ENCODE data around the gene C20orf144.
A peak's percentile ranks its signal among the peaks of the same experiment; 100 is the strongest.

The C20orf144 gene

GRCh38 chr20:33666293-33667244, 4.4 kb downstream of the C20orf144 start, which contains the start of gene ACTL10:
Gene ACTL10 (plus strand): TSS chr20:33666943. CDS start chr20:33667498, 555 bp downstream.
- peak; percentile 97 for DNase-seq (ENCODE audit: low read depth)

GRCh38 chr20:33667245-33667675, 5.1 kb downstream of the C20orf144 start:
- no peak for DNase-seq (ENCODE audit: low read depth)

GRCh38 chr20:33667676-33668465, 5.7 kb downstream of the C20orf144 start:
- DNase-seq (ENCODE audit: low read depth): no peak

- no peak for DNase-seq (ENCODE audit: low read depth)
Observed at GRCh38 chr20:33668466-33669155, 6.5 kb downstream of the C20orf144 start.

GRCh38 chr20:33669224-33669623, 7.1 kb downstream of the C20orf144 start:
- DNase-seq (ENCODE audit: low read depth): no peak

GRCh38 chr20:33669873-33670640, 7.9 kb downstream of the C20orf144 start:
- DNase-seq (ENCODE audit: low read depth): no peak

- DNase-seq (ENCODE audit: low read depth): no peak
Observed at GRCh38 chr20:33670715-33671499, 8.8 kb downstream of the C20orf144 start.

GRCh38 chr20:33671573-33672288, 9.6 kb downstream of the C20orf144 start:
- no peak for DNase-seq (ENCODE audit: low read depth)

- DNase-seq (ENCODE audit: low read depth): no peak
Observed at GRCh38 chr20:33672426-33673113, 10.4 kb downstream of the C20orf144 start.

GRCh38 chr20:33673114-33673409, 10.9 kb downstream of the C20orf144 start:
- DNase-seq (ENCODE audit: low read depth): no peak

GRCh38 chr20:33673410-33674293, 11.5 kb downstream of the C20orf144 start:
- no peak for DNase-seq (ENCODE audit: low read depth)

GRCh38 chr20:33674294-33675135, 12.4 kb downstream of the C20orf144 start, which contains the start of gene NECAB3:
Gene NECAB3 (minus strand): TSS chr20:33674428. CDS start chr20:33674352, 76 bp downstream.
- no peak for DNase-seq (ENCODE audit: low read depth)

GRCh38 chr20:33675136-33675959, 13.2 kb downstream of the C20orf144 start:
- no peak for DNase-seq (ENCODE audit: low read depth)

GRCh38 chr20:33676121-33676520, 14.0 kb downstream of the C20orf144 start:
- DNase-seq (ENCODE audit: low read depth): no peak

GRCh38 chr20:33676652-33677645, 14.8 kb downstream of the C20orf144 start:
- no peak for DNase-seq (ENCODE audit: low read depth)

All from GM04504 (cell line).